Nephron (organoid): Measurements from ENCODE around the gene CCDC73.
"Not testable (repeated sequence)": the region's sequence is repeated elsewhere in the genome, so short reads cannot be mapped to it uniquely, and the experiment has no call there.

Experiments
- H3K27ac Mint-ChIP-seq, 3 experiments: 2 replicates each; pipeline ENCODE4 v1.8.0; 2020; ENCODE audit warnings: mixed read lengths in 3 of 3, mild to moderate bottlenecking in 2 of 3, moderate library complexity in 1 of 3
- H3K27me3 Mint-ChIP-seq: 2 replicates; pipeline ENCODE4 v1.8.0; 2021; ENCODE audit warnings: low read depth, mild to moderate bottlenecking, moderate library complexity, mixed read lengths
- H3K36me3 Mint-ChIP-seq: 2 replicates; pipeline ENCODE4 v1.8.0; 2020; ENCODE audit warnings: low read depth, mixed read lengths
- H3K4me1 Mint-ChIP-seq: 2 replicates; pipeline ENCODE4 v1.8.0; 2020; ENCODE audit warnings: mixed read lengths
- H3K4me3 Mint-ChIP-seq, 3 experiments: 2 replicates each; pipeline ENCODE4 v1.8.0; 2020; ENCODE audit warnings: mild to moderate bottlenecking in 3 of 3, mixed read lengths in 3 of 3, moderate library complexity in 2 of 3
- H3K9me3 Mint-ChIP-seq: 2 replicates; pipeline ENCODE4 v1.8.0; 2020; ENCODE audit warnings: mixed read lengths
- TF ChIP-seq, protein P1 (sequence below), 3 experiments: fragments of 200-600 bp; sonication (generic); IDR thresholded peaks; one replicate each; pipeline ENCODE4 v1.5.0; 2021; ENCODE audit warnings: antibody characterized with exemption in 3 of 3; ENCODE audit not compliant: unreplicated experiment in 3 of 3

CCDC73 gene

DNA sequence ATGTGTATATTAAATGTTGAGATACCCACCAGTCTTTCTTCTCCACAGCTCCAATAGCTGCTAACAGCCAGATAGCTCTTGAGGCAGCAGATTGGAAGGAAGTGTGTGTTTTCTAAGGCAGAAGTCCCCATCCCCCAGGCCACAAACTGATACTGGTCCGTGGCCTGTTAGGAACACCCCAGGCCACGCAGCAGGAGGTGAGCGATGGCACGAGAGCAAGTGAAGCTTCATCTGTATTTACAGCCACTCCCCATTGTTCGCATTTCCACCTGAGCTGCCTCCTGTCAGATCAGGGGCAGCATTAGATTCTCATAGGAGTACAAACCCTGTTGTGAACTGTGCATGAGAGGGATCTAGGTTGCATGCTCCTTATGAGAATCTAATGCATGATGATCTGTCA is 12.7 kb downstream of the CCDC73 start:
- Mint-ChIP-seq H3K27me3 (no peaks in the 10 kb centered on the region), H3K4me1 (no peaks in the 10 kb centered on the region), H3K4me3 (no peak overlapping the region), H3K36me3 (no peaks in the 10 kb centered on the region), H3K27ac (no peak overlapping the region), H3K9me3 (no peaks in the 10 kb centered on the region)
- TF ChIP-seq, protein P1, sequence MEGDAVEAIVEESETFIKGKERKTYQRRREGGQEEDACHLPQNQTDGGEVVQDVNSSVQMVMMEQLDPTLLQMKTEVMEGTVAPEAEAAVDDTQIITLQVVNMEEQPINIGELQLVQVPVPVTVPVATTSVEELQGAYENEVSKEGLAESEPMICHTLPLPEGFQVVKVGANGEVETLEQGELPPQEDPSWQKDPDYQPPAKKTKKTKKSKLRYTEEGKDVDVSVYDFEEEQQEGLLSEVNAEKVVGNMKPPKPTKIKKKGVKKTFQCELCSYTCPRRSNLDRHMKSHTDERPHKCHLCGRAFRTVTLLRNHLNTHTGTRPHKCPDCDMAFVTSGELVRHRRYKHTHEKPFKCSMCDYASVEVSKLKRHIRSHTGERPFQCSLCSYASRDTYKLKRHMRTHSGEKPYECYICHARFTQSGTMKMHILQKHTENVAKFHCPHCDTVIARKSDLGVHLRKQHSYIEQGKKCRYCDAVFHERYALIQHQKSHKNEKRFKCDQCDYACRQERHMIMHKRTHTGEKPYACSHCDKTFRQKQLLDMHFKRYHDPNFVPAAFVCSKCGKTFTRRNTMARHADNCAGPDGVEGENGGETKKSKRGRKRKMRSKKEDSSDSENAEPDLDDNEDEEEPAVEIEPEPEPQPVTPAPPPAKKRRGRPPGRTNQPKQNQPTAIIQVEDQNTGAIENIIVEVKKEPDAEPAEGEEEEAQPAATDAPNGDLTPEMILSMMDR (IDR thresholded peaks at IDR 0.05; ENCODE audit: unreplicated experiment in 3 of 3), result no peak

DNA sequence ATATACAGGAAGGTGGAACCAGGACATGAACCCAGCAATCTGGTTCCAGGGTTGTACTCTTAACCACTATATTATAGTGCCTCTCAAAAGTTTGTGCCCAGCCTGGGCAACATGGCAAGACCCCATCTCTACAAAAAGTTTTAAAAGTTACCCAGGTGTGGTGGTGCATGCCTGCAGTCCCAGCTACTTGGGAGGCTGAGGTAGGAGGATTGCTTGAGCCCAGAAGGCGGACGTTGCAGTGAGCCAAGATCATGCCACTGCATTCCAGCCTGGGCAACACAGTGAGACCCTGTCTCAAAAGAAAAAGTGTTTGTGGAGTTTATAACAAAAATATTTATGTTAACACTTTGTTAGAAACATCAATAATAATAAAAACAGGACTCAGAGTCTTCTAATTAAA is 13.6 kb downstream of the CCDC73 start:
- not testable (repeated sequence) for H3K4me1 Mint-ChIP-seq, H3K4me3 Mint-ChIP-seq, H3K36me3 Mint-ChIP-seq, H3K27me3 Mint-ChIP-seq, H3K9me3 Mint-ChIP-seq, H3K27ac Mint-ChIP-seq

DNA sequence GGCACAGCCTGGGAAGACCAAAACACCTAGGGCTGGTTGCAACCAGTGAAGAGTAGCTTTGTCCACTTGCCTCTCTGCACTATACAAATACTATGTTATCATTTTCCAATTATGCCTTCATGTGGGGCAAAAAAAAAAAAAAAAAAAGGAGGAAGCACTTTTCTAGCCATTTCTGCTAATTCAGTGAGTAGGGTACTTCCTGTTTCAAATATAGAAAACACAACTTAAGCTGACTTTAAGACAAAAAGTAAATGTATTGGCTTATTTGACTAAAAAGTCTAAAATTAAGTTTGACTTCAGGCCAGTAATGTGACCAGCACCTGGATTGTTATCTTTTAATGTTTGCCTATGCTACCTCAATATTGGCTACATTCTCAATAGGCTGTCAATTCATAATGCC is 15.3 kb downstream of the CCDC73 start:
- Mint-ChIP-seq H3K4me3 (no peak overlapping the region), H3K9me3 (no peaks in the 10 kb centered on the region), H3K4me1 (no peaks in the 10 kb centered on the region), H3K36me3 (no peaks in the 10 kb centered on the region), H3K27ac (no peak overlapping the region), H3K27me3 (no peaks in the 10 kb centered on the region)
- TF ChIP-seq, protein P1 (IDR thresholded peaks at IDR 0.05; ENCODE audit: unreplicated experiment in 3 of 3), result no peak

DNA sequence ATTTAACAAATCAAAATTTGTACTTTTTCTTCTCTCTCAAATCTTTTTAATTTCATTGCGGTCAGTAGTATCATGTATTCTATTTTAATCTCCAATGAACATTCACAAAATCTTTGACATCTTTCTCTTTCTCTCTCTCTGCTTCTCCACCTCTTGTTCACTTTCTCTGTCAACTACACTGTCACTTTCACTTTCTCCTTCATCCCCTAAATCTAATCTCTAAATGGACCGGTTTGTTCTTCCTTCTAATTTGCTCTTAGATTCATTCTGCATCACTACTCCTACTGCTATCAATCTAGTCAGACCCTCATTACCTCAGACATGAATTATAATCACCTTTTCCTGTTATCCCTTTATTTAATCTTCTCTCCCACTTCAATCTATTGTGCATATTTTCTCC is 18.6 kb downstream of the CCDC73 start:
- TF ChIP-seq, protein P1 (IDR thresholded peaks at IDR 0.05; ENCODE audit: unreplicated experiment in 3 of 3), result no peak
- Mint-ChIP-seq H3K9me3 (no peaks in the 10 kb centered on the region), H3K27me3 (no peaks in the 10 kb centered on the region), H3K4me1 (no peaks in the 10 kb centered on the region), H3K36me3 (no peaks in the 10 kb centered on the region), H3K27ac (no peak overlapping the region), H3K4me3 (no peak overlapping the region)

DNA sequence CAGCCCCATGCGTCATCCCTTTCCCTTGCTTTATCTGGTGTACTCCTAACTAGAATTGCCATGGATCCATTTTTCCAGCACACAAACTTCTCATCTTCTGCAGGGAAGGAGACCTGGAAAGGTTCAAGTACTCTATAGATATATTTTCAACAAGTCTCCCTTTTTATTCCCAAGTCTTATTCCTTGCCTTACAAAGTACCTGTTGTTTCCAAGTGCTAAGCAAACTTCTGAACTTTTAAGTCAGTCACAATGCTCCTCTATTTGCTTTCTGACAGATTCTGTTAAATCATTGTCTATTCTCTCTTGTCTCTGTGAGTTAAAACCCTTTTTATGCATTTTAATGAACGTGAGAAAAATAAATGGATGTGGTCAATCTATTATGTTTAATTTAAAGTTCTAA is 20.4 kb downstream of the CCDC73 start:
- TF ChIP-seq, protein P1 (IDR thresholded peaks at IDR 0.05; ENCODE audit: unreplicated experiment in 3 of 3), result no peak
- no peaks in the 10 kb centered on the region for H3K9me3 Mint-ChIP-seq
- no peaks in the 10 kb centered on the region for H3K4me1 Mint-ChIP-seq
- H3K27me3 Mint-ChIP-seq, result no peaks in the 10 kb centered on the region
- H3K4me3 Mint-ChIP-seq, result no peak overlapping the region
- H3K27ac Mint-ChIP-seq, result no peak overlapping the region
- H3K36me3 Mint-ChIP-seq, result no peaks in the 10 kb centered on the region

DNA sequence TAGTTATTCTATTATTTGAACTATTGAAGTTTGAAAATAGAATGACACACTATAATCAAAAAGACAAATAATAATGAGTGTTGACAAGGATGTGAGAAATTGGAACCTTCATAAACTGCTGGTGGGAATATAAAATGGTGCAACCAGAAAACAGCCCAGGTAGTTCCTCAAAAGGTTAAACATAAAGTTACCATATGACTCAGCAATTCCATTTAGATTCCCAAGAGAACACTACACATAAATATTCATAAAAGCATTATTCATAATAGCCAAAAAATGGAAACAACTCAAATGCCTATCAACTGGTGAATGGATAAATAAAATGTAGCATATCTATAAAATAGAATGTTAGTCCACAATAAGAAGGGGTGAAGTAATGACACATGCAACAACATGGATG is 21.7 kb downstream of the CCDC73 start:
- no peak overlapping the region for H3K27ac Mint-ChIP-seq
- H3K9me3 Mint-ChIP-seq, result no peaks in the 10 kb centered on the region
- TF ChIP-seq, protein P1 (IDR thresholded peaks at IDR 0.05; ENCODE audit: unreplicated experiment in 3 of 3), result no peak

DNA sequence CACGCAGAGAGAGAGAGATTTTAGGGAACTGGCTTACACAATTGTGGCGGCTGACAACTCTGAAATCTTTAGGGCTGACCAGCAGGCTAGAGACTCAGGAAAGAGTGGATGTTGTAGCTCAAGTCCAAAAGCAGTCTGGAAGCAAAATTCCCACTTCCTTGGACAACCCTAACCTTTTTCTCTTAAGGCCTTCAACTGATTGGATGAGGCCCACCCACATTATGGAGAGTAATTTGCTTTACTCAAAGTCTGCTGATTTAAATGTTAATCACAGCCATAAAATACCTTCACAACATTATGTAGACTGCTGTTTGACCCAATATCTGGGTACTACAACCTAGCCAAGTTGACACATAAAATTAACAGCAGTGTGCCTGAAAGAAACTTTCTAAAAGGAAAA is 32.7 kb downstream of the CCDC73 start:
- H3K36me3 Mint-ChIP-seq, H3K4me3 Mint-ChIP-seq, H3K27ac Mint-ChIP-seq, H3K27me3 Mint-ChIP-seq, H3K4me1 Mint-ChIP-seq: not testable (repeated sequence)
- H3K9me3 Mint-ChIP-seq, result peaks cover 26% of the 10 kb centered on the region

More for the DNA sequence above, 21.7 kb downstream of the CCDC73 start:
- H3K4me3 Mint-ChIP-seq, result no peak overlapping the region
- no peaks in the 10 kb centered on the region for H3K4me1 Mint-ChIP-seq
- no peaks in the 10 kb centered on the region for H3K36me3 Mint-ChIP-seq
- no peaks in the 10 kb centered on the region for H3K27me3 Mint-ChIP-seq
